A673 (cell line): ENCODE results near the gene CYTH3. TPM values are rescaled to one million over a fixed set of nuclear protein-coding genes. Genes with fewer than 3 reads are reported as not detected.

Source experiments
- BruUV-seq: library from RNA; stranded (reverse); fragments of 400-500 nt; replicated peaks from 2 replicates; lab custom pipeline; 2021; lab: Mats Ljungman, UMichigan
- CTCF ChIA-PET: fragments of 300-600 bp; sonication (Branson Sonifier 250); formaldehyde crosslinking; loops from one replicate; lab custom pipeline; 2022; ENCODE audit warnings: antibody characterized with exemption; lab: Charles Lee
- POLR2A ChIA-PET: fragments of 300-600 bp; sonication (Branson Sonifier 250); formaldehyde crosslinking; loops from one replicate; lab custom pipeline; 2022; ENCODE audit warnings: antibody characterized with exemption; ENCODE audit not compliant: low non-redundant PET; lab: Charles Lee
- DNase-seq: peaks from one replicate; pipeline ENCODE4 v3.0.0-alpha.2; 2015; ENCODE audit warnings: low spot score
- H3K27ac ChIP-seq: fragments of 200-600 bp; sonication (generic); 2 replicates; pipeline ENCODE4 v1.5.1; 2016; ENCODE audit warnings: mixed run types, low read depth, mild to moderate bottlenecking, mixed read lengths, antibody characterized with exemption, low read length; ENCODE audit not compliant: poor library complexity, severe bottlenecking
- H3K27me3 ChIP-seq: fragments of 200-600 bp; sonication (generic); replicated peaks from 2 replicates; pipeline ENCODE4 v1.6.1; 2017; ENCODE audit warnings: mixed run types, low read depth, mild to moderate bottlenecking, mixed read lengths, antibody characterized with exemption, low read length; ENCODE audit not compliant: insufficient read depth, poor library complexity
- H3K36me3 ChIP-seq: fragments of 200-600 bp; sonication (generic); 2 replicates; pipeline ENCODE4 v1.6.1; 2016; ENCODE audit warnings: mixed run types, mild to moderate bottlenecking, mixed read lengths, antibody characterized with exemption, low read length; ENCODE audit not compliant: insufficient read depth, poor library complexity, severe bottlenecking
- H3K4me1 ChIP-seq: fragments of 200-600 bp; sonication (generic); 2 replicates; pipeline ENCODE4 v1.6.1; 2017; ENCODE audit warnings: mixed run types, mild to moderate bottlenecking, mixed read lengths, antibody characterized with exemption, low read length; ENCODE audit not compliant: insufficient read depth, poor library complexity, severe bottlenecking
- H3K4me3 ChIP-seq: fragments of 200-600 bp; sonication (generic); 2 replicates; pipeline ENCODE4 v1.5.1; 2016; ENCODE audit warnings: low read depth, mixed run types, mild to moderate bottlenecking, mixed read lengths, low read length; ENCODE audit not compliant: poor library complexity, severe bottlenecking
- H3K9me3 ChIP-seq: fragments of 200-600 bp; sonication (generic); 2 replicates; pipeline ENCODE4 v1.6.1; 2016; ENCODE audit warnings: mixed run types, low read depth, mild to moderate bottlenecking, mixed read lengths, antibody characterized with exemption, low read length; ENCODE audit not compliant: poor library complexity, severe bottlenecking
- CTCF ChIP-seq: fragments of 300-800, 200-600 bp; sonication (generic); conservative IDR thresholded peaks from 2 replicates; pipeline ENCODE4 v1.5.1; 2017; ENCODE audit warnings: low read depth, mild to moderate bottlenecking, antibody characterized with exemption, low read length, moderate library complexity, mixed read lengths
- EZH2 ChIP-seq: fragments of 200-600 bp; sonication (generic); IDR thresholded peaks from 2 replicates; pipeline ENCODE4 v1.6.1; 2017; ENCODE audit warnings: borderline replicate concordance, low read depth, mild to moderate bottlenecking, mixed read lengths, antibody characterized with exemption, low read length; ENCODE audit not compliant: poor library complexity, severe bottlenecking
- intact Hi-C: fragments of 100-400 bp; cut with micrococcal nuclease; formaldehyde crosslinking; loops from one replicate; pipeline ENCODE4 v1.10.0; 2022; ENCODE audit not compliant: unreplicated experiment
- total RNA-seq: library from RNA; stranded (reverse); gene quantifications from 2 replicates; pipeline ENCODE4 v1.2.3, GENCODE V29; 2021

CYTH3 gene
- total RNA-seq, 1 experiment from 2014 or later, result 20.2 TPM

- Histone ChIP-seq H3K27me3 (no peaks in the 10 kb centered on the region), H3K27ac (no peak overlapping the region), H3K4me1 (no peaks in the 10 kb centered on the region), H3K4me3 (no peak overlapping the region), H3K9me3 (no peaks in the 10 kb centered on the region), H3K36me3 (no peaks in the 10 kb centered on the region)
- CTCF ChIA-PET, result interaction anchor here (0.6 kb wide), 1 partner anchor 47 kb away, joined by 3 read pairs; no protein-coding TSS in a partner anchor
- TF ChIP-seq EZH2, result no peak
- TF ChIP-seq CTCF, result no peak
- no TSS peak for BruUV-seq
- no peak for DNase-seq
- POLR2A ChIA-PET, result no interaction called here
- intact Hi-C loops, result no loop called here
Measured at GRCh38 chr7:6316226-6316625, 43.8 kb upstream of the CYTH3 start.

- H3K9me3 ChIP-seq, result no peaks in the 10 kb centered on the region
- ChIA-PET CTCF (interaction anchor here (0.6 kb wide), 1 partner anchor 48 kb away, joined by 3 read pairs; no protein-coding TSS in a partner anchor), POLR2A (no interaction called here)
- no peaks in the 10 kb centered on the region for H3K27me3 ChIP-seq
- intact Hi-C loops, result no loop called here
- no TSS peak for BruUV-seq
- no peaks in the 10 kb centered on the region for H3K36me3 ChIP-seq
- no peak overlapping the region for H3K27ac ChIP-seq
- no peak for DNase-seq
- TF ChIP-seq EZH2, result no peak
- no peak for TF ChIP-seq CTCF
- no peak overlapping the region for H3K4me3 ChIP-seq
- H3K4me1 ChIP-seq, result no peaks in the 10 kb centered on the region
Measured at GRCh38 chr7:6315746-6316145, 43.3 kb upstream of the CYTH3 start.

GRCh38 chr7:6310271-6310993 is 38.0 kb upstream of the CYTH3 start:
- no peaks in the 10 kb centered on the region for H3K36me3 ChIP-seq
- ChIA-PET POLR2A (no interaction called here), CTCF (no interaction called here)
- H3K4me3 ChIP-seq, result no peak overlapping the region
- intact Hi-C loops, result no loop called here
- H3K27ac ChIP-seq, result no peak overlapping the region
- no peaks in the 10 kb centered on the region for H3K4me1 ChIP-seq
- no peaks in the 10 kb centered on the region for H3K27me3 ChIP-seq
- no peak for TF ChIP-seq EZH2
- TF ChIP-seq CTCF, result no peak
- no TSS peak for BruUV-seq
- H3K9me3 ChIP-seq, result no peaks in the 10 kb centered on the region
- no peak for DNase-seq
